ENCODE results near the gene RNF34. TPM values are rescaled to one million over a fixed set of nuclear protein-coding genes. Genes with fewer than 3 reads are reported as not detected.

The RNF34 gene
- total and polyA plus RNA-seq, 2 of the 13 experiments (the other 11 are each of a cell fraction or from before 2014, with no cell fraction given) = 36.8 to 53.2 TPM

DNA sequence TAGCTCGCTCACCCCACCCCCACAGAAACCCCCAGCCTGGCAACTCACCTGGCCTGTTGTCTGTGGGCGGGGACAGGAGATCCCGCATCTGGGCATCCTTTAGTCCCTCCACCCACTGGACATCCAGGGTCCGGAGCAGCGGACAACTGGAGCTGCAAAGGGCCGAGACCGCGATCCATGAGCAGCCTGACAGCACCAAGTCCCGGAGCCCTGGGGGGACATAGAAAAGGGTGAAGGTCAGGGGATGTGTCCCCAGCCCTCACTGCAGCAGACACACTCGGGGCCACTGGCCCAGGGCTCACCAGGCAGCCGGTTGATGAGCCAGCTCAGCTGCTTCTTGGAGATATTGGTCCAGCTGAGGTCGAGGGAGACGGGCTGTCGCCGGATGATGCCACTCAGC lies 40.9 kb downstream of the RNF34 start:
- H3K36me3 ChIP-seq (replicated peaks in 1 of 2; ENCODE audit: control insufficient read depth in 1 of 2, insufficient read depth in 2 of 2, low read length in 2 of 2) = peaks cover 31 to 67% of the 10 kb centered on the region in 2 experiments
- BruUV-seq (replicated peaks) = no TSS peak
- no peak for TF ChIP-seq ZSCAN22 (CRISPR knock-in tag; IDR thresholded peaks at IDR 0.05)
- TF ChIP-seq SMAD9 (CRISPR knock-in tag; IDR thresholded peaks at IDR 0.05) = no peak
- TF ChIP-seq AGO2 (optimal IDR thresholded peaks at IDR 0.05; ENCODE audit: low read depth, low read length) = peak; percentile 34
- TF ChIP-seq ZNF546 (CRISPR knock-in tag; conservative IDR thresholded peaks at IDR 0.05) = no peak
- TF ChIP-seq ZNF883 (CRISPR knock-in tag; IDR thresholded peaks at IDR 0.05; ENCODE audit: not compliant biosample characterization) = no peak
- H3K4me1 ChIP-seq (ENCODE audit: insufficient read depth, low read length) = no peaks in the 10 kb centered on the region
- H3K4me2 ChIP-seq (ENCODE audit: low read depth, low read length) = no peak overlapping the region
- ChIA-PET CTCF (ENCODE audit: low intra/inter-chr PET ratio, low total read pairs) (interaction anchor here (3.6 kb wide), 1 partner anchor 106 kb away, joined by 38 read pairs; no protein-coding TSS in a partner anchor), POLR2A (no interaction called here)
- ATAC-seq (no peak), FAIRE-seq (no peak), DNase-seq (ENCODE audit: low spot score) (no peak)
- no peak overlapping the region for H3K4me3 ChIP-seq (replicated peaks in 1 of 3; ENCODE audit: insufficient read depth in 1 of 3, low read depth in 2 of 3, low read length in 3 of 3)
- in situ Hi-C loops (cut with HindIII; ENCODE audit: extremely low pct_ligation_motif_present, low pct_unique_long_range_greater_than_20kb) (loop anchor here (5.0 kb wide), 1 partner anchor 93 kb away; no protein-coding TSS in a partner anchor), intact Hi-C loops (cut with micrococcal nuclease; ENCODE audit: unreplicated experiment) (no loop called here)
- H2AFZ ChIP-seq (ENCODE audit: low read length) = no peak overlapping the region
- no peaks in the 10 kb centered on the region for H3K9me3 ChIP-seq (ENCODE audit: low read length)
- H4K20me1 ChIP-seq (ENCODE audit: insufficient read depth, low read length) = no peaks in the 10 kb centered on the region
- 96% methylated on average over 8 of the region's 15 CpGs for WGBS (ENCODE audit: low lambda C conversion rate)
- no peak overlapping the region for H3K27ac ChIP-seq (ENCODE audit: extremely low read length, insufficient read depth, low read length)
- no peaks in the 10 kb centered on the region for H3K27me3 ChIP-seq (ENCODE audit: control insufficient read depth in 1 of 2, insufficient read depth in 2 of 2, low read length in 2 of 2)
- H3K79me2 ChIP-seq (ENCODE audit: insufficient read depth, low read length) = no peaks in the 10 kb centered on the region
- no peak overlapping the region for H3K9ac ChIP-seq (ENCODE audit: insufficient read depth, low read depth, low read length)

DNA sequence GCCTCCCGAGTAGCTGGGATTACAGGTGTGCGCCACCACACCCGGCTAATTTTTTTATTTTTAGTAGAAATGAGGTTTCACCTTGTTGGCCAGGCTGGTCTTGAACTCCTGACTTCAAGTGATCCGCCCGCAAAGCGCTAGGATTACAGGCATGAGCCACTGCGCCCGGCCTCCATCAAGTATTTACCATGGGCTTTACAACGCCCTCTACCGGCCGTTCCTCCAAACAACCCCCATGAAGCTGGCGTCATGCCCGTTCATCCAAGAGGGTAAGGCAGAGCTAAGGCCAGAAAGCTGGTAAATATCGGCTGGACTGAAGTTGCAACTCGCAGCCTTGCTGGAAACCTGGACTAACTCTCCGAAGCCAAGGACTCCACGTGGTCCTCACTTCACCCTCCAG lies 41.6 kb downstream of the RNF34 start:
- Histone ChIP-seq H2AFZ (ENCODE audit: low read length) (no peak overlapping the region), H3K79me2 (ENCODE audit: insufficient read depth, low read length) (no peaks in the 10 kb centered on the region), H3K27me3 (ENCODE audit: control insufficient read depth in 1 of 2, insufficient read depth in 2 of 2, low read length in 2 of 2) (no peaks in the 10 kb centered on the region), H3K4me1 (ENCODE audit: insufficient read depth, low read length) (no peaks in the 10 kb centered on the region), H3K36me3 (replicated peaks in 1 of 2; ENCODE audit: control insufficient read depth in 1 of 2, insufficient read depth in 2 of 2, low read length in 2 of 2) (peaks cover 29 to 62% of the 10 kb centered on the region in 2 experiments), H4K20me1 (ENCODE audit: insufficient read depth, low read length) (no peaks in the 10 kb centered on the region), H3K9ac (ENCODE audit: insufficient read depth, low read depth, low read length) (no peak overlapping the region), H3K27ac (ENCODE audit: extremely low read length, insufficient read depth, low read length) (no peak overlapping the region), H3K4me3 (replicated peaks in 1 of 3; ENCODE audit: insufficient read depth in 1 of 3, low read depth in 2 of 3, low read length in 3 of 3) (no peak overlapping the region), H3K4me2 (ENCODE audit: low read depth, low read length) (no peak overlapping the region), H3K9me3 (ENCODE audit: low read length) (no peaks in the 10 kb centered on the region)
- 81% methylated on average over 16 of the region's 17 CpGs for WGBS (ENCODE audit: low lambda C conversion rate)
- intact Hi-C loops (cut with micrococcal nuclease; ENCODE audit: unreplicated experiment) (no loop called here), in situ Hi-C loops (cut with HindIII; ENCODE audit: extremely low pct_ligation_motif_present, low pct_unique_long_range_greater_than_20kb) (loop anchor here (5.0 kb wide), 1 partner anchor 94 kb away; no protein-coding TSS in a partner anchor)
- ATAC-seq (no peak), DNase-seq (ENCODE audit: low spot score) (peak; percentile 28), FAIRE-seq (no peak)
- BruUV-seq (replicated peaks) = no TSS peak
- POLR2A ChIA-PET = no interaction called here
- CTCF ChIA-PET (ENCODE audit: low intra/inter-chr PET ratio, low total read pairs) = interaction anchor here (3.6 kb wide), 1 partner anchor 106 kb away, joined by 38 read pairs; no protein-coding TSS in a partner anchor
- TF ChIP-seq SRSF9 (IDR thresholded peaks at IDR 0.05; ENCODE audit: borderline replicate concordance, insufficient read depth, low read depth, low read length, poor library complexity, severe bottlenecking) (no peak), RAD21 (CRISPR knock-in tag; IDR thresholded peaks at IDR 0.05) (no peak), SP2 (CRISPR knock-in tag; IDR thresholded peaks at IDR 0.05) (0 out of 2 replicates have a peak, but pooled peaks have one; percentile 21), MYNN (CRISPR knock-in tag; IDR thresholded peaks at IDR 0.05; ENCODE audit: low read depth) (no peak), ZNF549 (CRISPR knock-in tag; IDR thresholded peaks at IDR 0.05) (no peak), ZNF232 (CRISPR knock-in tag; IDR thresholded peaks at IDR 0.05; ENCODE audit: borderline replicate concordance) (no peak)
- TF ChIP-seq, protein P1, sequence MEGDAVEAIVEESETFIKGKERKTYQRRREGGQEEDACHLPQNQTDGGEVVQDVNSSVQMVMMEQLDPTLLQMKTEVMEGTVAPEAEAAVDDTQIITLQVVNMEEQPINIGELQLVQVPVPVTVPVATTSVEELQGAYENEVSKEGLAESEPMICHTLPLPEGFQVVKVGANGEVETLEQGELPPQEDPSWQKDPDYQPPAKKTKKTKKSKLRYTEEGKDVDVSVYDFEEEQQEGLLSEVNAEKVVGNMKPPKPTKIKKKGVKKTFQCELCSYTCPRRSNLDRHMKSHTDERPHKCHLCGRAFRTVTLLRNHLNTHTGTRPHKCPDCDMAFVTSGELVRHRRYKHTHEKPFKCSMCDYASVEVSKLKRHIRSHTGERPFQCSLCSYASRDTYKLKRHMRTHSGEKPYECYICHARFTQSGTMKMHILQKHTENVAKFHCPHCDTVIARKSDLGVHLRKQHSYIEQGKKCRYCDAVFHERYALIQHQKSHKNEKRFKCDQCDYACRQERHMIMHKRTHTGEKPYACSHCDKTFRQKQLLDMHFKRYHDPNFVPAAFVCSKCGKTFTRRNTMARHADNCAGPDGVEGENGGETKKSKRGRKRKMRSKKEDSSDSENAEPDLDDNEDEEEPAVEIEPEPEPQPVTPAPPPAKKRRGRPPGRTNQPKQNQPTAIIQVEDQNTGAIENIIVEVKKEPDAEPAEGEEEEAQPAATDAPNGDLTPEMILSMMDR (CRISPR knock-in tag; IDR thresholded peaks at IDR 0.05) = peak; percentile 60
- TF ChIP-seq, protein P2, sequence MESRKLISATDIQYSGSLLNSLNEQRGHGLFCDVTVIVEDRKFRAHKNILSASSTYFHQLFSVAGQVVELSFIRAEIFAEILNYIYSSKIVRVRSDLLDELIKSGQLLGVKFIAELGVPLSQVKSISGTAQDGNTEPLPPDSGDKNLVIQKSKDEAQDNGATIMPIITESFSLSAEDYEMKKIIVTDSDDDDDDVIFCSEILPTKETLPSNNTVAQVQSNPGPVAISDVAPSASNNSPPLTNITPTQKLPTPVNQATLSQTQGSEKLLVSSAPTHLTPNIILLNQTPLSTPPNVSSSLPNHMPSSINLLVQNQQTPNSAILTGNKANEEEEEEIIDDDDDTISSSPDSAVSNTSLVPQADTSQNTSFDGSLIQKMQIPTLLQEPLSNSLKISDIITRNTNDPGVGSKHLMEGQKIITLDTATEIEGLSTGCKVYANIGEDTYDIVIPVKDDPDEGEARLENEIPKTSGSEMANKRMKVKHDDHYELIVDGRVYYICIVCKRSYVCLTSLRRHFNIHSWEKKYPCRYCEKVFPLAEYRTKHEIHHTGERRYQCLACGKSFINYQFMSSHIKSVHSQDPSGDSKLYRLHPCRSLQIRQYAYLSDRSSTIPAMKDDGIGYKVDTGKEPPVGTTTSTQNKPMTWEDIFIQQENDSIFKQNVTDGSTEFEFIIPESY (CRISPR knock-in tag; IDR thresholded peaks at IDR 0.05) = peak; percentile 85
- TF ChIP-seq, protein P3, sequence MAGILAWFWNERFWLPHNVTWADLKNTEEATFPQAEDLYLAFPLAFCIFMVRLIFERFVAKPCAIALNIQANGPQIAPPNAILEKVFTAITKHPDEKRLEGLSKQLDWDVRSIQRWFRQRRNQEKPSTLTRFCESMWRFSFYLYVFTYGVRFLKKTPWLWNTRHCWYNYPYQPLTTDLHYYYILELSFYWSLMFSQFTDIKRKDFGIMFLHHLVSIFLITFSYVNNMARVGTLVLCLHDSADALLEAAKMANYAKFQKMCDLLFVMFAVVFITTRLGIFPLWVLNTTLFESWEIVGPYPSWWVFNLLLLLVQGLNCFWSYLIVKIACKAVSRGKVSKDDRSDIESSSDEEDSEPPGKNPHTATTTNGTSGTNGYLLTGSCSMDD (CRISPR knock-in tag; IDR thresholded peaks at IDR 0.05) = no peak
